Activated T-cell treated with anti-CD3 and anti-CD28 coated beads, Interleukin-2, amount 50 U/mL, for 72 hours (primary cell): Measurements from ENCODE around the gene MFNG. TPM values are rescaled to one million over a fixed set of nuclear protein-coding genes. Genes with fewer than 3 reads are reported as not detected.
A peak's percentile ranks its signal among the peaks of the same experiment; 100 is the strongest.

Source experiments
- ATAC-seq, 2 donors: fragments of 150-1000 bp; cut with Tn5 transposase; replicated peaks in 1 of 2; 2 replicates each; pipeline ENCODE4 v1.10.0; 2021; ENCODE audit warnings: moderate library complexity in 2 of 2, mild to moderate bottlenecking in 1 of 2
- DNase-seq, 2 donors: peaks; one replicate each; pipeline ENCODE4 v3.0.0; 2021 to 2022; ENCODE audit warnings: mixed read lengths in 1 of 2
- H3K27ac Mint-ChIP-seq: one replicate; pipeline ENCODE4 v1.8.0; 2022; ENCODE audit warnings: mild to moderate bottlenecking, moderate library complexity, mixed read lengths
- H3K27me3 Mint-ChIP-seq: one replicate; pipeline ENCODE4 v1.8.0; 2022; ENCODE audit warnings: low read depth, mixed read lengths
- H3K36me3 Mint-ChIP-seq, 2 donors: one replicate each; pipeline ENCODE4 v1.8.0; 2022; ENCODE audit warnings: mixed read lengths in 2 of 2, mild to moderate bottlenecking in 1 of 2; ENCODE audit not compliant: insufficient read depth in 2 of 2
- H3K4me1 Mint-ChIP-seq: one replicate; pipeline ENCODE4 v1.8.0; 2022; ENCODE audit warnings: low read depth, mixed read lengths
- H3K4me3 Mint-ChIP-seq, 2 donors: one replicate each; pipeline ENCODE4 v1.8.0; 2022; ENCODE audit warnings: mild to moderate bottlenecking in 2 of 2, mixed read lengths in 2 of 2, moderate library complexity in 2 of 2
- H3K9me3 Mint-ChIP-seq, 2 donors: one replicate each; pipeline ENCODE4 v1.8.0; 2022; ENCODE audit warnings: mixed read lengths in 2 of 2
- total RNA-seq, 2 donors: library from RNA; stranded (reverse); gene quantifications; one replicate each; pipeline ENCODE4 v1.2.3, GENCODE V29; 2022

Gene MFNG
- total RNA-seq, 2 donors from 2014 or later, result 94.0 to 116 TPM

- peaks cover 28% of the 10 kb centered on the region for H3K4me1 Mint-ChIP-seq
- H3K27me3 Mint-ChIP-seq, result peaks cover 63% of the 10 kb centered on the region
- DNase-seq (no peak), ATAC-seq (no peak)
- peak overlapping the region; percentile 25 to 58 for H3K4me3 Mint-ChIP-seq
- no peaks in the 10 kb centered on the region for H3K9me3 Mint-ChIP-seq
- no peaks in the 10 kb centered on the region for H3K36me3 Mint-ChIP-seq
- no peak overlapping the region for H3K27ac Mint-ChIP-seq
Observed at GRCh38 chr22:37426706-37427134, 59.5 kb downstream of the MFNG start.

GRCh38 chr22:37425800-37426705, 60.1 kb downstream of the MFNG start:
- peaks cover 65% of the 10 kb centered on the region for H3K27me3 Mint-ChIP-seq
- no peaks in the 10 kb centered on the region for H3K36me3 Mint-ChIP-seq
- DNase-seq, result no peak
- peaks cover 22% of the 10 kb centered on the region for H3K4me1 Mint-ChIP-seq
- H3K9me3 Mint-ChIP-seq, result no peaks in the 10 kb centered on the region
- H3K27ac Mint-ChIP-seq, result no peak overlapping the region
- peak overlapping the region in 1 of 2 donors; percentile 58 for H3K4me3 Mint-ChIP-seq
- no peak for ATAC-seq

GRCh38 chr22:37425369-37425768, 60.8 kb downstream of the MFNG start:
- H3K4me3 Mint-ChIP-seq, result peak overlapping the region in 1 of 2 donors; percentile 10

GRCh38 chr22:37423283-37423682, 62.9 kb downstream of the MFNG start:
- Mint-ChIP-seq H3K4me3 (no peak overlapping the region), H3K27ac (no peak overlapping the region), H3K27me3 (peaks cover 74% of the 10 kb centered on the region), H3K36me3 (no peaks in the 10 kb centered on the region), H3K4me1 (peaks cover 21% of the 10 kb centered on the region), H3K9me3 (no peaks in the 10 kb centered on the region)
- no peak for ATAC-seq
- no peak for DNase-seq

More at GRCh38 chr22:37425369-37425768, 60.8 kb downstream of the MFNG start:
- Mint-ChIP-seq H3K9me3 (no peaks in the 10 kb centered on the region), H3K27me3 (peaks cover 65% of the 10 kb centered on the region), H3K27ac (no peak overlapping the region), H3K36me3 (no peaks in the 10 kb centered on the region), H3K4me1 (peaks cover 19% of the 10 kb centered on the region)
- ATAC-seq (no peak), DNase-seq (no peak)

GRCh38 chr22:37421468-37421877, 64.7 kb downstream of the MFNG start:
- Mint-ChIP-seq H3K4me1 (peaks cover 30% of the 10 kb centered on the region), H3K4me3 (no peak overlapping the region), H3K27me3 (peaks cover 81% of the 10 kb centered on the region), H3K36me3 (no peaks in the 10 kb centered on the region), H3K27ac (no peak overlapping the region), H3K9me3 (no peaks in the 10 kb centered on the region)
- DNase-seq, result no peak
- no peak for ATAC-seq

- Mint-ChIP-seq H3K36me3 (no peaks in the 10 kb centered on the region), H3K9me3 (no peaks in the 10 kb centered on the region), H3K4me3 (peak overlapping the region; percentile 82 to 90), H3K27ac (no peak overlapping the region), H3K27me3 (peaks cover 80% of the 10 kb centered on the region), H3K4me1 (peaks cover 35% of the 10 kb centered on the region)
- DNase-seq (no peak), ATAC-seq (no peak)
Observed at GRCh38 chr22:37420686-37421467, 65.3 kb downstream of the MFNG start.

GRCh38 chr22:37419969-37420685, 66.1 kb downstream of the MFNG start:
- Mint-ChIP-seq H3K27ac (no peak overlapping the region), H3K9me3 (no peaks in the 10 kb centered on the region), H3K4me3 (peak overlapping the region; percentile 82 to 90), H3K27me3 (peaks cover 73% of the 10 kb centered on the region), H3K36me3 (no peaks in the 10 kb centered on the region), H3K4me1 (peaks cover 35% of the 10 kb centered on the region)
- ATAC-seq (peak; percentile 54 to 62), DNase-seq (peak; percentile 35 to 43)

GRCh38 chr22:37419370-37419968, 66.7 kb downstream of the MFNG start:
- Mint-ChIP-seq H3K4me1 (peaks cover 35% of the 10 kb centered on the region), H3K27ac (no peak overlapping the region), H3K9me3 (no peaks in the 10 kb centered on the region), H3K4me3 (peak overlapping the region; percentile 29 to 66), H3K36me3 (no peaks in the 10 kb centered on the region), H3K27me3 (peaks cover 66% of the 10 kb centered on the region)
- no peak for DNase-seq
- peak; percentile 12 to 21 for ATAC-seq

Other genes with a start within 250 kb of the MFNG start
- 100 to 1,000 TPM; 620 to 681 TPM for gene RAC2, start 242.1 kb downstream of the MFNG start, total RNA-seq
- 10 to 100 TPM; 71.9 to 87.5 TPM for gene CYTH4, start 203.9 kb downstream of the MFNG start, total RNA-seq
- under 1 TPM; 0.58 to 0.62 TPM for gene ELFN2, start 58.9 kb downstream of the MFNG start, total RNA-seq
- under 1 TPM in 1 of 2 donors, not detected in 1; 0.25 TPM for gene CARD10, start 33.0 kb upstream of the MFNG start, total RNA-seq
- 1 to 10 TPM; 4.0 to 4.6 TPM for gene CDC42EP1, start 74.1 kb upstream of the MFNG start, total RNA-seq
- gene LGALS2, start 93.7 kb upstream of the MFNG start, total RNA-seq, result not detected
- 10 to 100 TPM; 81.5 to 96.2 TPM for gene GGA1, start 122.5 kb upstream of the MFNG start, total RNA-seq
- gene SH3BP1, start 153.3 kb upstream of the MFNG start, total RNA-seq, result 100 to 1,000 TPM in 1 of 2 donors, 10 to 100 TPM in 1; 99.0 to 103 TPM
- 10 to 100 TPM; 14.8 to 17.2 TPM for gene PDXP, start 172.3 kb upstream of the MFNG start, total RNA-seq
- gene LGALS1, start 189.3 kb upstream of the MFNG start, total RNA-seq, result 100 to 1,000 TPM; 303 to 803 TPM
- 10 to 100 TPM; 31.3 to 36.3 TPM for gene NOL12, start 200.0 kb upstream of the MFNG start, total RNA-seq
- gene TRIOBP, start 210.7 kb upstream of the MFNG start, total RNA-seq, result 10 to 100 TPM; 25.4 to 28.6 TPM